NCI-H146 treated with DMSO at 0.1 percent for 48 hours (cell line): ENCODE measurements around the gene MTO1.
"Not testable (repeated sequence)": the region's sequence is repeated elsewhere in the genome, so short reads cannot be mapped to it uniquely, and the experiment has no call there.

Experiments used
- DNase-seq: peaks from one replicate; lab custom pipeline; 2025; ENCODE audit not compliant: unreplicated experiment; lab: John Stamatoyannopoulos, UW

MTO1 gene

DNA sequence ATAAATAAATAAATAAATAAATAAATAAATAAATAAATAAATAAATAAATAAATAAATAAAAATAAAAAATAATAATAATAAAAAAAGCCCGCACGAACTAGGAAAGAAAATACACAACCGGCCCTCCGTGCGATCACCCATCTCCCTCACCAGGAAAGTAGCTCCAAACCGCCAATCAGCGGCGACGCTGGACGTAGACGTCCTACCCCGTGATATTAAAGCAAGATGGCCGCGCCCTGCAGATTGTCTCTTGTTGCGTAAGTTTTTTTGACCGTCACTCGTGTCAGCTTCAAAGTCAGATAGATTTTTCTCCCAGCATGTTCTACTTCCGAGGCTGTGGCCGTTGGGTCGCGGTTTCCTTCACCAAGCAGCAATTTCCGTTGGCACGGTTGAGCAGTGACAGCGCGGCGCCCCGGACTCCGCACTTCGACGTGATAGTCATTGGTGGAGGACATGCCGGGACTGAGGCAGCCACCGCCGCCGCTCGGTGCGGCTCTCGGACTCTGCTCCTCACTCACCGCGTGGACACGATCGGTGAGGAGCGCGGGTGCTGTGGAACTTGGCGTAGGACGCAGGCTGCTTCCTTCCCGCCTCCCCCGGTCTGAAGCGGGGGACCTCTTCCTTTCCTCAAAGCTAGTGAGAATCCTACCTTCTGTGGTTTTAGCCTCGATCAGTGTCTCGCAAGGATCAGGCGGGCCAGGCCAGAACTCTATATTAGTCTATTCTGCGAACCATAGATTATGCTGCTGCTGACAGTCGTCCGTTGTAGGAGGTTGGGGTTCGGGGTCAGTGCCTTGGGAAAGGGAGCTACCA lies at the start of gene MTO1:
TSS of gene MTO1 (plus strand) at position 201 of the 814 bp plus-strand sequence. CDS start at position 319, 118 bp downstream.
- DNase-seq, result peak; percentile 66

GRCh38 chr6:73413102-73413501 lies 48.4 kb upstream of the MTO1 start:
- DNase-seq, result no peak

- no peak for DNase-seq
Measured at GRCh38 chr6:73418081-73418741, 43.3 kb upstream of the MTO1 start.

GRCh38 chr6:73421534-73421933 lies 40.0 kb upstream of the MTO1 start:
- no peak for DNase-seq

DNA sequence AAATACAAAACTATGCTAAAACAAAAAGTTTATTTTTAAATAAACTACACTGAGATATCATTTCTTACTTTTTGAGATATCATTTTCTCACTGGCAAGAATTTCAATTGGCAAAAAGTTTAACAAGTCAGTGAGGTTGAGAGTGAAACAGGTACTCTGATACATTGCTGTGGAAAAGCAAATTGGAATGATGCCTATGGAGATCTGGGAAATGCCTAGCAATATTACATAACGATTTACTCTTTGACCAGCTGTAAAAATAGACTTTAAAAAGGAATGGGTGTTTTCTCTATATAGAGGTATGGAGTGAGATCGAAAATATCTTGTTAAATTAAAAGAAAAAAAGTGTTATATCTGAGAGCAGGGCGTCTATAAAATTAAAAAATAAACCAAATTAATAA lies 26.3 kb upstream of the MTO1 start:
- DNase-seq, result no peak

GRCh38 chr6:73443555-73443954 lies 18.0 kb upstream of the MTO1 start:
- DNase-seq, result no peak

DNA sequence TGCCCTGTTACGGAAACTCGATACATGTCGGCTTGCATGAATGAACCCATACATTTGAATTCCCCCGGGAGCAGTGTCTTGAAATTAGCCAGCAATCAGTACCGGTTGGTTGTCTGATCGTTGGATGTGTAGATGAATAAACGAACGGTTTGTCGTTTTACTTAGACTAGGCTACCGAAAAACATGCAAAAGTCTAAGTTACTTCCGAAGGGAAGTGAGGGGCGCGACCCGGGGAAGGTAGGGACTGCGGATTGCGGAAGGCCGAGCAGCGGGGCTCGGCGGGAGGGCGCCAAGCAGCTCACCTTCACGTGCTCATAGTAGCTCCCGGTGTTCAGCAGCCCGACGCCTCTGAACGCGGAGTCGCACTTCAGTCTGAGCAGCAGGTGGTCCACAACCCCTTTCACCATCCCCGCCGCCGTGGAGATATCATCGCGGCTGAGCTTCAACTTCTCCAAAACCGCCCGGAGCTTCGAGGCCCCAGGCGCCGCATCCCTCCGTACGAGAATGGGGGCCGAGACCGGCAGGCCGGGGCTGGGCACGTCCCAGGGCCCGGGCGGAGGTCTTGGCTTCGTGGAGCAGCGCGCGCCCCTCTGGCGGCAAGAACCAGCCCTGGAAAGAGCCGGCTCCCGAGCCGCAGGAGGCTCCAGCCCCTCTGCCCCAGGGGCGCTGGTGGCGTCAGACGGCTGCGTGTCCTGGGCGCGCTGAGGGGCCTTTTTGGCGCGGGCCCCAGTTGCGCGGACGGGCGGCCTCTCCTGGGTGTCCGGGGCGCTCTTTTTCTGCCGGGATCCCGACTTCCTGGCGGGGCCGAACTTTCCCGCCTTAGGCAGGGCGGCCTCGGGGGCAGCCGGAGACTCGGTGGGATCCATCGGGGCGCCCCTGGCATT lies 10.1 kb upstream of the MTO1 start:
- peak; percentile 17 for DNase-seq

DNA sequence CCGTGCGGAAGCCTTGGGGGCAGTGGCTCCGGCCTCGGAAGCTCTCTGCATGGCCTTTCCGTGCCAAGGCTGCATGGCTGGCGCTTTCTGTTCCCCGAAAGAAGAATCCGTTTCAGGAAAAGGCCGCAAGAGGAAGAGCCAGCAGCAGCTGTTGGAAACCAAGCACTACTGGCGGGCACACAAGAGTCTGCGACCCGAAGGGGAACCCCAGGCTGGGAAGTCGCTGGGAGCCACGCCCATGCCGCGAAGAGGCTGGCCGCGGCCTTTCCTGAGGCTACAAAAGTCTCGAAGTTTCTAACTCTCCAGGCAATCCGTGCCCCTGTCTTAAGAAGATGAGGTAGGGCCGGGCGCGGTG lies 9.5 kb upstream of the MTO1 start, which contains the start of gene CGAS:
TSS of gene CGAS (minus strand) at position 191 of the 355 bp plus-strand sequence. CDS start at position 75, 116 bp downstream.
- no peak for DNase-seq

DNA sequence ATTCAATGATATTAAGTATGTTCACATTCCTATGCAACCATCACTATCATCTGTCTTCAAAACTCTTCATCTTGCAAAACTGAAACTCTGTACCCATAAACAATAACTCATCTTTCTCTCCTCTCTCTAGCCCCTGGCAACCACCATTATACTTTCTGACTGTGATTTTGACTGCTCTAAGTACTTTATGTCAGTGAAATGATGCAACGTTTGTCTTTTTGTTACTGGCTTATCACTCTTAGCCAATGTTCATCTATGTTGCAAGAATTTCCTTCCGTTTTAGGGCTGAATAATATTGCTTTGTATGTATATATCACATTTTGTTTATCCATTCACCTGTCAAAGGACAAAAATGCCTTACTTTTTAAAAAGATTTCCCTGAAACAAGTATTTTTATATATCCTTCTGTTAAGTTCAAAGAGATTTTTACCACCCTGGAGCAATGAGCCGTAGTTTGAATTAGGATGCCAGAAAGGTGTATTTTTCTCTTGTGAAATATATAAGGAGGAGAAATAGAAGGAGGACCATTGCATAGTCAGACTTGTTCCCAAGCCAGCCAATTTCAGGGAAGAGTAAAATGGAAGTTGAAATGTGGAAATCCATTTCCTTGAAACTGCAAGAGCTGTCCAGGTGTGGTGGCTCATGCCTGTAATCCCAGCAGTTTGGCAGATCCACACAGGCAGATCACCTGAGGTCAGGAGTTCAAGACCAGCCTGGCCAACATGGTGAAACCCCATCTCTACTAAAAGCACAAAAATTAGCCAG lies 5.5 kb upstream of the MTO1 start:
- no peak for DNase-seq

DNA sequence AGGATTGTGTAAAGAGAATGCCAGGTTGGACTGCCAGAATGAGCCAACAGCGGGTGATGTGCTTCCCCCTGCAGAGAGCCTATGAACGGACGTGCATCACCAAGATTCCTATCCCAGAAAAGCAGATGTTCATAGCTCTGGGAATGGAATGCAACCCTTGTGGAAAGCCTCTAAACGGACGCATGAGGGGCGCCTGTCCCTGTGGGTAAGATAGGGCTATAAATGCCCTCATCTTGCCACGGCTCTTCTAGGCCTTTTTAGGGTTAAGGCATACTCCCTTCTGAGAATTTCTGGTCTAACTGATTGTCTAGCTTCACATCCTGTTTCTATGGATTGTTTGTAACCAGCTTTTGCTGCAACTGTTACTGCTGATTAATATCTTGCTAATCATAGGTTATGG lies 2.1 kb upstream of the MTO1 start:
- not testable (repeated sequence) for DNase-seq

- no peak for DNase-seq
Measured at GRCh38 chr6:73460056-73460455, 1.5 kb upstream of the MTO1 start.

DNA sequence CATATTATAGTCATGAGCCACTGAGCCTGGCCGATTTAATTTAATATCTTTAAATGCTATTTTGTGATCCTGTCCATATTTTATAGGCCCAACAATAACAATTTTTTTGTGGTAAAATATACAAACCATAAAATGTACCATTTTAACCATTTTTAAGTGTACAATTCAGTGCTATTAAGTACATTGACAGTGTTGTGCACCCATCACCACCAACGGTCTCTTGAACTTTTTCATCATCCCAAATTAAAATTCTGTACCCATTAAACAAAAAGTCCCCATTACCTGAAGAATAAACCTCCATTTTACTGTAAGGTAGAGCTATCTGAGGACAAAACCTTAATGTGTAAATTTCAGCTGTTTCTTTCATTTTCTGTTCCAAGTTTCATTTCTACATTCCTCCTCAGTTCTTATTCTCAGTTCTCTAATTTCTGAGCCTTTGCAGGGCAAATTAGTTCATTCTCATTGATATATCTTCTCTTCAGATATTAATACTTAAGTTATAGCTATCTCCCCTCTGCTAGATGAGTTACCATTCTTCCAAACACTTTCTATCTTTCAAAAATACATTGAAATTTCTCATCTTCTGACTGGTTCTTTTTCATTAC lies 10.3 kb downstream of the MTO1 start:
- DNase-seq, result no peak

GRCh38 chr6:73476723-73477122 lies 15.2 kb downstream of the MTO1 start:
- DNase-seq, result no peak

- DNase-seq, result no peak
Measured at GRCh38 chr6:73477407-73477806, 15.9 kb downstream of the MTO1 start.

DNA sequence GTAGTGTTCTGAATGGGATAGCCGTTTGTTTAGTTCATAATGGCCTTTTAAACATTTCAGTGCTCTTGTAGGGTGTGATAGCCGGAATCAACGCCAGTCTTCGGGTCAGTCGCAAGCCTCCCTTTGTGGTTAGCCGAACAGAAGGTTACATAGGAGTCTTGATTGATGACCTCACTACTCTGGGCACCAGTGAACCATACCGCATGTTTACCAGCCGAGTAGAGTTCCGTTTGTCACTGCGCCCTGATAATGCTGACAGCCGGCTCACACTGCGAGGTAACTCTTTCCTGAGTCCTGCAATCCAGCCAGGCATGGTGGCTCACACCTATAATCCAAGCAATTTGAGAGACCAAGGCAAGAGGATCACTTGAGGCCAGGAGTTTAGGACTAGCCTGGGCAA lies 20.4 kb downstream of the MTO1 start:
- no peak for DNase-seq

GRCh38 chr6:73484438-73484837 lies 22.9 kb downstream of the MTO1 start:
- DNase-seq, result no peak

GRCh38 chr6:73487473-73487872 lies 25.9 kb downstream of the MTO1 start:
- DNase-seq, result no peak

- DNase-seq, result no peak
Measured at GRCh38 chr6:73491377-73491776, 29.8 kb downstream of the MTO1 start.

GRCh38 chr6:73497915-73498314 lies 36.4 kb downstream of the MTO1 start:
- no peak for DNase-seq

- DNase-seq, result no peak
Measured at GRCh38 chr6:73503027-73503772, 41.7 kb downstream of the MTO1 start.
